ENCODE results near the gene MLEC.
A peak's percentile ranks its signal among the peaks of the same experiment; 100 is the strongest.

MLEC gene

GRCh38 chr12:120685522-120685921 lies 1.4 kb upstream of the MLEC start:
- Histone ChIP-seq H3K4me1 (ENCODE audit: low read length) (0 out of 2 replicates have a peak, but pooled peaks cover 3% of the 10 kb centered on the region), H3K36me3 (replicated peaks; ENCODE audit: insufficient read depth, low read length) (no peaks in the 10 kb centered on the region), H3K4me2 (ENCODE audit: low read depth, low read length) (peak overlapping the region; percentile 77; the same call in 1 of the 2 replicates), H3K27ac (ENCODE audit: low read length) (peak overlapping the region; percentile 94; the same call in 1 of the 2 replicates), H3K79me2 (ENCODE audit: low read length) (peaks cover 32% of the 10 kb centered on the region), H4K20me1 (ENCODE audit: insufficient read depth, low read length) (no peaks in the 10 kb centered on the region), H3K27me3 (replicated peaks; ENCODE audit: insufficient read depth, low read length) (no peaks in the 10 kb centered on the region), H3K4me3 (ENCODE audit: low read length) (no peak overlapping the region), H3K9me2 (replicated peaks; ENCODE audit: insufficient read depth, low read length) (no peaks in the 10 kb centered on the region), H3K9ac (ENCODE audit: low read length) (no peak overlapping the region), H3K9me3 (replicated peaks; ENCODE audit: insufficient read depth, low read length) (no peaks in the 10 kb centered on the region), H2AFZ (ENCODE audit: low read length) (no peak overlapping the region), H3F3A (ENCODE audit: insufficient read depth, low read length) (peaks cover 12% of the 10 kb centered on the region)
- no peak for TF ChIP-seq EZH2phosphoT487 (IDR thresholded peaks at IDR 0.05; ENCODE audit: low read length)
- TF ChIP-seq CTCF (IDR thresholded peaks at IDR 0.05; ENCODE audit: low read length), result no peak
- TF ChIP-seq EZH2 (optimal IDR thresholded peaks at IDR 0.05; ENCODE audit: low read depth, low read length), result no peak
- DNase-seq, result no peak

GRCh38 chr12:120686151-120686689 lies 729 bp upstream of the MLEC start:
- H3K4me2 ChIP-seq (ENCODE audit: low read depth, low read length), result peak overlapping the region; percentile 77
- peaks cover 38% of the 10 kb centered on the region for H3K79me2 ChIP-seq (ENCODE audit: low read length)
- no peaks in the 10 kb centered on the region for H3K27me3 ChIP-seq (replicated peaks; ENCODE audit: insufficient read depth, low read length)
- H3K4me1 ChIP-seq (ENCODE audit: low read length), result 0 out of 2 replicates have a peak, but pooled peaks cover 3% of the 10 kb centered on the region
- peak overlapping the region; percentile 84 for H3K9ac ChIP-seq (ENCODE audit: low read length)
- 0 out of 2 replicates have a peak overlapping the region, but pooled peaks have one; percentile 58 for H2AFZ ChIP-seq (ENCODE audit: low read length)
- peaks cover 12% of the 10 kb centered on the region for H3F3A ChIP-seq (ENCODE audit: insufficient read depth, low read length)
- peak overlapping the region; percentile 94 for H3K27ac ChIP-seq (ENCODE audit: low read length)
- DNase-seq, result peak; percentile 95
- H3K36me3 ChIP-seq (replicated peaks; ENCODE audit: insufficient read depth, low read length), result no peaks in the 10 kb centered on the region
- H3K9me3 ChIP-seq (replicated peaks; ENCODE audit: insufficient read depth, low read length), result no peaks in the 10 kb centered on the region
- peak overlapping the region; percentile 69 for H3K4me3 ChIP-seq (ENCODE audit: low read length)
- TF ChIP-seq EZH2phosphoT487 (IDR thresholded peaks at IDR 0.05; ENCODE audit: low read length) (no peak), CTCF (IDR thresholded peaks at IDR 0.05; ENCODE audit: low read length) (no peak), EZH2 (optimal IDR thresholded peaks at IDR 0.05; ENCODE audit: low read depth, low read length) (no peak)
- no peaks in the 10 kb centered on the region for H3K9me2 ChIP-seq (replicated peaks; ENCODE audit: insufficient read depth, low read length)
- no peaks in the 10 kb centered on the region for H4K20me1 ChIP-seq (ENCODE audit: insufficient read depth, low read length)

DNA sequence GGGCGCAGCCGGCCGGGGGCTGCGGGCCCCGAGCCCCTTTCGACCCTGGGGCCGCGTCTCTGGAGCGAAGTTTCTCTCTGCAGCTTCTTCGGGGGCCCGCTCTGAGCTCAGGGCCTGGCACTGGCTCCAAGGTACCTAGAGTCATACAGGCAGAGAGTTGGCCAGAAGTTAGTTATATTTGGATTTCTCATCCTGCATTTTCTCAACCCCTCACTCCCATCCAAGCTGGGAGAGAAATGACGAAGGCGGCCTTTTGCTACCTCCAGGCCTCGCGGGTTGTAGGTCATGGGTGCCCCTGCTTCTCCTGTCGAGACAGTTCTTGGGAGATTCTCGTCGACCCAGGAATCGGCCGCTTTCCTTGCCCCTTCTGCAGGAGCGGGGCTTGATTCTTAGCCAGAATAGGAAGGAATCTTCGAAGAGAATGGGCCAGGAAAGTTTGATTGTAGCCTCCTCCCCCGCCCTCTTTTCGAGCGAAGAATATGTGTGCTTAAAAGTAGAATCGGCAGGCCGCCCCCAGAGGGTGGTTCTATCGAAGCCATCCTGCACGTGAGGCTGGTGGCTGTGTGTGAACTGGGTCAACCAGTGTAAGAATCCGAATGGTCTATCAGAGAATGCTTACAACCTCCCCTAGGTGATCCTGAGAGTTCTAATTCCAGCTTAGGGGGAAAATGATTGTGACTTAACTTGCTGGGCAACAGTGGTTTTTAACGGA lies 785 bp downstream of the MLEC start:
- Histone ChIP-seq H3K4me2 (ENCODE audit: low read depth, low read length) (peak overlapping the region; percentile 92), H3K9me3 (replicated peaks; ENCODE audit: insufficient read depth, low read length) (no peaks in the 10 kb centered on the region), H3F3A (ENCODE audit: insufficient read depth, low read length) (peaks cover 12% of the 10 kb centered on the region), H3K4me1 (ENCODE audit: low read length) (0 out of 2 replicates have a peak, but pooled peaks cover 3% of the 10 kb centered on the region), H4K20me1 (ENCODE audit: insufficient read depth, low read length) (no peaks in the 10 kb centered on the region), H3K79me2 (ENCODE audit: low read length) (peaks cover 52% of the 10 kb centered on the region), H3K9ac (ENCODE audit: low read length) (peak overlapping the region; percentile 72), H3K36me3 (replicated peaks; ENCODE audit: insufficient read depth, low read length) (no peaks in the 10 kb centered on the region), H3K4me3 (ENCODE audit: low read length) (peak overlapping the region; percentile 71), H3K9me2 (replicated peaks; ENCODE audit: insufficient read depth, low read length) (no peaks in the 10 kb centered on the region), H3K27me3 (replicated peaks; ENCODE audit: insufficient read depth, low read length) (no peaks in the 10 kb centered on the region), H2AFZ (ENCODE audit: low read length) (0 out of 2 replicates have a peak overlapping the region, but pooled peaks have one; percentile 26), H3K27ac (ENCODE audit: low read length) (no peak overlapping the region)
- TF ChIP-seq EZH2phosphoT487 (IDR thresholded peaks at IDR 0.05; ENCODE audit: low read length) (no peak), CTCF (IDR thresholded peaks at IDR 0.05; ENCODE audit: low read length) (no peak), EZH2 (optimal IDR thresholded peaks at IDR 0.05; ENCODE audit: low read depth, low read length) (no peak)
- DNase-seq, result peak; percentile 26
